GM12865 (cell line): Measurements from ENCODE around the gene PSD4.
A peak's percentile ranks its signal among the peaks of the same experiment; 100 is the strongest.

Source experiments
- DNase-seq: peaks from one replicate; pipeline ENCODE4 v3.0.0; 2010; ENCODE audit warnings: low read depth
- H3K4me3 ChIP-seq: 2 replicates; pipeline ENCODE4 v1.5.1; 2011; ENCODE audit warnings: mild to moderate bottlenecking, low read depth, low read length, control low read depth
- TF ChIP-seq, protein P1 (sequence below): IDR thresholded peaks from 2 replicates; pipeline ENCODE4 v1.5.1; 2011; ENCODE audit warnings: low read length, control low read depth, low read depth, inconsistent platforms; ENCODE audit not compliant: insufficient read depth; ENCODE audit errors: missing control alignments

Gene PSD4

DNA sequence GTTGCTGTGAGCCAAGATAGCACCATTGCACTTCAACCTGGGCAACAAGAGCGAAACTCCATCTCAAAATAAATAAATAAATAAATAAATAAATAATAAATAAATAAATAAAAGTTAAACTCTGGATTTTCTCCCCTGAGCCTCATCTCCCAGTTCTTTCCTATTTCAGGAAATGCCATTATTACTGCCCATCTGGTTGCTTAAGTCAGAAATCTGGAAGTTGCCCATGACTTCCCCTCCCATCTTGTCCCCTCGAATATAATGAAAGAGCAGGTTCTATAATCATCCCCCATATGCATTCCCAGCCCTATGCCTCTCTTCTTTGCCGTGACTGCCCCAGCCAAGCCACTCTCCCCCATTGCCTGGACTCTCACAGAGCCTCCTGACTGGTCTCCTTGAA lies 4.2 kb upstream of the PSD4 start:
- no peak overlapping the region for H3K4me3 ChIP-seq
- TF ChIP-seq, protein P1, sequence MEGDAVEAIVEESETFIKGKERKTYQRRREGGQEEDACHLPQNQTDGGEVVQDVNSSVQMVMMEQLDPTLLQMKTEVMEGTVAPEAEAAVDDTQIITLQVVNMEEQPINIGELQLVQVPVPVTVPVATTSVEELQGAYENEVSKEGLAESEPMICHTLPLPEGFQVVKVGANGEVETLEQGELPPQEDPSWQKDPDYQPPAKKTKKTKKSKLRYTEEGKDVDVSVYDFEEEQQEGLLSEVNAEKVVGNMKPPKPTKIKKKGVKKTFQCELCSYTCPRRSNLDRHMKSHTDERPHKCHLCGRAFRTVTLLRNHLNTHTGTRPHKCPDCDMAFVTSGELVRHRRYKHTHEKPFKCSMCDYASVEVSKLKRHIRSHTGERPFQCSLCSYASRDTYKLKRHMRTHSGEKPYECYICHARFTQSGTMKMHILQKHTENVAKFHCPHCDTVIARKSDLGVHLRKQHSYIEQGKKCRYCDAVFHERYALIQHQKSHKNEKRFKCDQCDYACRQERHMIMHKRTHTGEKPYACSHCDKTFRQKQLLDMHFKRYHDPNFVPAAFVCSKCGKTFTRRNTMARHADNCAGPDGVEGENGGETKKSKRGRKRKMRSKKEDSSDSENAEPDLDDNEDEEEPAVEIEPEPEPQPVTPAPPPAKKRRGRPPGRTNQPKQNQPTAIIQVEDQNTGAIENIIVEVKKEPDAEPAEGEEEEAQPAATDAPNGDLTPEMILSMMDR: no peak
- DNase-seq: no peak

DNA sequence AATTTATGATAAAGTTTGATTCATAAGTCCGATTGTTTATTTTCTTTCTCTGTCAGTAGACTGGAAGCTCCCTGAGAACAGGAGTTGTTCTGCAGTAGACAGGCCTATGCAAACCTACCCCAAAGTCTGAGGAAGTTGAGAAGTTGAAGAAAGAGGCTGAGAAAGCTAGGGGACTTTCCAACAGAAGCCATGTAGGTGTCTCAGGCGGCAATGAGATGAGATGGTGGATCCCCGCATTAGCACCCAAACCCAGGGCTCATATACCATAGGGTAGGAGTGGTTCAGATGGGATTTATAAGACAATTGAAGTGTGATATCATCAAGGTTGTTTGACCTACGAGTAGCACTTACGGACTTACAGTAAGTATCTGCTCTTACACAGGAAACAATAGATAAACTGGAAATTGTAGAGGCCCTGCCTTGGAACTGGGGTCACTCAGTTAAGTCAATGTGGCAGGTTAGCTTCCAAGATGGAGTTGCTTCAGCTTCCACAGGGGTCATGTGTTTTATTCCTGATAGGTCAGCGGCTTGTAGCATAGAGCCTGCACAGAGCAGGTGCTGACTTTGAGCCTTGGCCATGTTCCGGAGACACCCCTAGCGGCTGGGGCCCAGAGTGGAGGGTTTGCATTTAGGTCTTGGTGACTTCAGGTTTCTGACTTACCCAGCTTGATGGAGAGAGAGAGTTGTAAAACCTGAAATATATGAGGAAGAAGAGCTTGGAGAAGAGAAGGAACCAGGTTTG lies 2.3 kb upstream of the PSD4 start:
- DNase-seq: no peak
- H3K4me3 ChIP-seq: no peak overlapping the region
- TF ChIP-seq, protein P1: no peak

DNA sequence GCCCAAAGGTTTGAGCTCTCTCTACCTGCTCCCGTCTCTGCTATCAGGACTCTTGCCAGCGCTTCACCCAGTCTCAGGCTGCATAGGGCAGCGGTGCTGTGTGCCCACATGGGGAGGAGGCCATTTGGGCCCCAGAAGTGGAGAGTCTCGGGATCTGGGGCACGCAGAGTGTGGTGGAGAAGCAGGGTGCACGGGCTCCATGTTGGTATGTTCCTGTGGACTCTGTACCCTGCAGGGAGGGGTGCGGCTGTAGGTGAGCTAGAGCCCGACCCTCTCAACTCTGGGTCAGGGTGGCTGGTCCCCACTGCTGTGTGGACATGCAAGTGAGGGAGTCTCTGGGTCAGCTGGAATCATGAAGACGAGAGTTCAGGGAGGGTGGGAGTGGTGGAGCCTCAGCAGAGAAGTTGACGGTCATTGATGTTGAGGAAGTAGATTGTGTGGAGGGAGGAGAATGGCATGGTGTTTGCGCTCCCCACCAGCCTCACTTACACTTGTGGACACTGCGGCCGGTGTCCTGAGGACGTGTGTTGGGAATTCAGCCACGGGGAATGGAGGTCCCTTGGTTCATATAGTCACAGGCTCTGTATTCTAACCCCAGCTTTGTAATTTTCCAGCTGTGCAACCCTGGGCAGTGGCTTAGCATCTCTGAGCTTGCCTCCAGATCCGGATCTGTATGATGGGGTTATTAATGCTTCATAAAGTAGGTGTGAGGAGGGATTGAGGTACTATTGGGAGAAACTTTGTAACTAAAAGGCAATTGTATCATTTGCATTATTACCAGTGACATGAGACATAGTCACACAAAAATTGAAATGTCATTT lies 840 bp upstream of the PSD4 start:
- DNase-seq: no peak
- TF ChIP-seq, protein P1: no peak
- H3K4me3 ChIP-seq: peak overlapping the region; percentile 82

DNA sequence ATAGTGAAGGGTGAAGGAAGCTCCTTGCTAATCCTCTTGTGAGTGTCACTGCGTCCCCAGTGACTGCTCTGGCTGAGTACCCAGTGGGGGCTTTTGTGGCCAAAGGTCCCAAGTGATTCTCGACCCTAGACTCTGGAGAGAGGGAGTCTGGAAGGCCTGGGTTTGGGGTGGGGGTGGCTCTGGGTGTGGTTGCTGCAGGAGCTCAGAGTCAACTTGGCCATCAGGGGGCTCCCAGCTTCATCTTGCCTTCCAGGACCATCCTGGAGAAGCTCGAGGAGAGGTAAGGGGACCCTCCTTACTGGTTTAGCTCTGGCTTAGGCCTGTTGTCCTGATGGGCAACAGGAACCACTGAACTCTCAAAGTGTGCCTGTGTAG lies 592 bp downstream of the PSD4 start:
- peak overlapping the region; percentile 82 for H3K4me3 ChIP-seq
- TF ChIP-seq, protein P1: peak; percentile 23
- peak; percentile 44 for DNase-seq

DNA sequence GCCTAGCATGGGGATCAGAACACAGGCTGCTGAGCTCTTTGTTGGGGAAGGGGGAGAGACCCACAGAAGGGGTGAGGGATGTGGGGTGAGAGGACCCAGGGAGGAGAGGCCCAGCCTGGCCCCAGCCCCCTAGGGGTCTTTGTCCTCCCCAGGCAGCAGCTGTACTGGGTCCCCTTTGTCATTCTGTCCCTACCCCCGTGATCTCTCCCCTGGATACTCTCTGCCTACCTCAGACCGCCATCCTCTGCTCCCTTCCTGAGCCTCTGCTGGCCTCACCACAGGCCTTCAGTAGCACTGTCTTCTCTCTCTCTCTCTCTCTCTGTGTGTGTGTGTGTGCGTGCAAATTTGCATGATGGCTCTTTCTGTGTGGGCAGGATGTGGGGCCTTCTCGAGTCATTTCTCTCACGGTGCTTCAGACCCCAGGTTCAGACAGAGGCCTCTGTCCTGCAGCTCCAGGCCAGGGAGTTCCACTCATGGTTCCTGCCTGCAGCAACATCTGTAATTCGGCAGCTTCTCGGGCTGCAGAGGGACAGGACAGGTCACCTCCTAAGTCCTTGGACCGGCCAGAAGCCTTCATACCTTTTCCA lies 1.4 kb downstream of the PSD4 start:
- H3K4me3 ChIP-seq: peak overlapping the region; percentile 82
- DNase-seq: peak; percentile 96
- TF ChIP-seq, protein P1: no peak

DNA sequence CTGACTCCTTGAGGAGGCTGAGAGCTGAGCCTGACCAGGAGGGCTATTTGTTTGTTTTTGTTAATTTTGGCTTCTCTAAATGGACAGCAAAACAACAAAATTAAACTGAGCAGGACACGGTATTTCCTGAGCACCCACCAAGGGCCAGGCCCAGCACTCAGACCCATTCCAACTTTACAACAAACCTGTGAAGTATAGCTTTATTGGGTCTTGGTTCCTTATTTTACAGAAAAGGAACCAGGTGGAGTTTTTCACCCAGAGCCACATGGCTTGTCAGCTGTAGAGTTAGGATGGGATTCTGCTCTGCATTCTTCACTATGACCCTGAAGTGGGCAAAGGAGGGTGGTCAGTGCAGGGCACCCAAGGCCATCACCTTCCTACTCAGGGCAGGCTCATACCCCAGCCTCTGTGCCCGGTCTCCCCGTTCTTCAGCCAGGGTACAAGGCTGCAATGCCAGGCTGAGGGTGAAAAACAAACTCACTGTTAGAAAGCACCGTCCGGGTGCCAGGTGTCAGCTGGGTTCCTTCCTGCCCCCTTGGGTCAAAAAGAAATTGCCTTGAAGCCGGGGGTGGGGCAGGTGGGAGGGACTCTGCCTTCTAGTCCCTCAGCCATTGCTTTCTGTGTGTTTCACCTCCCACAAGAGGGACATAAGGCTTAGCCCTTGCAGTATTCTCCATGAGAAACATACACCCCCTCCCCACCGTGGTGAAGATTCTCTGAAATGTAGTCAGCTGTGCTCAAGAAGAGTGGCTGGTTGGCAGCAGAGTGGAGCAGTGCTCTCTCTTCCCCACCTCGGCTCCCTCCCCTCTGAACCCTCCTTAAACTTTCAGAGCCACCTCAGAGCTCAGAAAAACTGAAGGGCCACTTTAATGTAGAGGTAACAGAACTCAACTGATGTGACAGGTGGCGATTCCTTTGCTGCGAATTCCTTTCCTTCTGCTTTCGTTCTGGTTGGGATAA lies 2.2 kb downstream of the PSD4 start:
- DNase-seq: peak; percentile 56
- TF ChIP-seq, protein P1: no peak
- peak overlapping the region; percentile 82 for H3K4me3 ChIP-seq
